WTC11 (cell line): ENCODE results near the gene ECE1. TPM values are rescaled to one million over a fixed set of nuclear protein-coding genes. Genes with fewer than 3 reads are reported as not detected.

Experiments
- ATAC-seq: fragments of 200-7000 bp; cut with Tn5 transposase; 2 replicates; pipeline ENCODE4 v1.10.0; 2021; ENCODE audit warnings: mild to moderate bottlenecking, moderate library complexity
- CTCF ChIA-PET: fragments of 300-600 bp; sonication (Branson Sonifier 250); formaldehyde crosslinking; loops from one replicate; lab custom pipeline; 2021; ENCODE audit warnings: antibody characterized with exemption; lab: Charles Lee
- POLR2A ChIA-PET: fragments of 350-600 bp; sonication (Branson Sonifier 250); formaldehyde crosslinking; loops from one replicate; lab custom pipeline; 2021; ENCODE audit warnings: antibody characterized with exemption; lab: Charles Lee
- DNase-seq: peaks from one replicate; pipeline ENCODE4 v3.0.0; 2021; ENCODE audit warnings: low spot score
- H3K27ac Mint-ChIP-seq: 2 replicates; pipeline ENCODE4 v1.8.0; 2021; ENCODE audit warnings: mixed read lengths
- H3K27me3 Mint-ChIP-seq: 2 replicates; pipeline ENCODE4 v1.8.0; 2021; ENCODE audit warnings: low read depth, mild to moderate bottlenecking, moderate library complexity, mixed read lengths
- H3K36me3 Mint-ChIP-seq: 2 replicates; pipeline ENCODE4 v1.8.0; 2021; ENCODE audit warnings: mixed read lengths
- H3K4me1 Mint-ChIP-seq: 2 replicates; pipeline ENCODE4 v1.8.0; 2022; ENCODE audit warnings: mixed read lengths
- H3K4me3 Mint-ChIP-seq: 2 replicates; pipeline ENCODE4 v1.8.0; 2021; ENCODE audit warnings: mild to moderate bottlenecking, moderate library complexity, mixed read lengths
- H3K9me3 Mint-ChIP-seq: 2 replicates; pipeline ENCODE4 v1.8.0; 2021; ENCODE audit warnings: mixed read lengths
- CREM ChIP-seq: sonication (generic); formaldehyde crosslinking; IDR thresholded peaks from 2 replicates; pipeline ENCODE4 v1.8.1; 2022; ENCODE audit warnings: mild to moderate bottlenecking, missing genetic modification reagents, moderate library complexity
- ESRRA ChIP-seq: sonication (generic); formaldehyde crosslinking; IDR thresholded peaks from 2 replicates; pipeline ENCODE4 v1.8.1; 2022; ENCODE audit warnings: mild to moderate bottlenecking, missing genetic modification reagents, borderline replicate concordance
- ETV6 ChIP-seq: sonication (generic); formaldehyde crosslinking; IDR thresholded peaks from 2 replicates; pipeline ENCODE4 v1.8.1; 2022; ENCODE audit warnings: mild to moderate bottlenecking, missing genetic modification reagents
- NFATC4 ChIP-seq: fragments of 250-450 bp; sonication (Bioruptor Pico); IDR thresholded peaks from 2 replicates; pipeline ENCODE4 v1.9.0; 2021; ENCODE audit warnings: mild to moderate bottlenecking
- ZNF138 ChIP-seq: sonication (generic); formaldehyde crosslinking; conservative IDR thresholded peaks from 2 replicates; pipeline ENCODE4 v1.8.1; 2022; ENCODE audit warnings: mild to moderate bottlenecking, moderate library complexity, missing genetic modification reagents
- total RNA-seq: library from RNA; stranded (reverse); gene quantifications from 3 replicates; pipeline ENCODE4 v1.2.3, GENCODE V29; 2021
- TF ChIP-seq, protein P1 (sequence below): fragments of 250-450 bp; sonication (Bioruptor Pico); IDR thresholded peaks from 2 replicates; pipeline ENCODE4 v1.9.0; 2021; ENCODE audit warnings: moderate library complexity, mild to moderate bottlenecking, inconsistent platforms, borderline replicate concordance
- TF ChIP-seq, protein P2 (sequence below): fragments of 250-450 bp; sonication (Bioruptor Pico); IDR thresholded peaks from 2 replicates; pipeline ENCODE4 v1.9.0; 2021; ENCODE audit warnings: mild to moderate bottlenecking
- TF ChIP-seq, protein P3 (sequence below): sonication (generic); formaldehyde crosslinking; IDR thresholded peaks from 2 replicates; pipeline ENCODE4 v1.8.1; 2022; ENCODE audit warnings: mild to moderate bottlenecking, missing genetic modification reagents, moderate library complexity, borderline replicate concordance
- TF ChIP-seq, protein P4 (sequence below): fragments of 250-450 bp; sonication (Bioruptor Pico); conservative IDR thresholded peaks from 2 replicates; pipeline ENCODE4 v1.9.0; 2021; ENCODE audit warnings: mild to moderate bottlenecking
- TF ChIP-seq, protein P5 (sequence below): sonication (generic); formaldehyde crosslinking; conservative IDR thresholded peaks from 2 replicates; pipeline ENCODE4 v1.8.1; 2023; ENCODE audit warnings: mild to moderate bottlenecking, low read depth, missing genetic modification reagents, moderate library complexity
- TF ChIP-seq, protein P6 (sequence below): fragments of 250-450 bp; sonication (Bioruptor Pico); IDR thresholded peaks from 2 replicates; pipeline ENCODE4 v1.9.0; 2021; ENCODE audit warnings: mild to moderate bottlenecking
- TF ChIP-seq, protein P7 (sequence below): fragments of 250-450 bp; sonication (Bioruptor Pico); IDR thresholded peaks from 2 replicates; pipeline ENCODE4 v1.9.0; 2021; ENCODE audit warnings: mild to moderate bottlenecking, borderline replicate concordance
- TF ChIP-seq, protein P8 (sequence below): sonication (generic); formaldehyde crosslinking; IDR thresholded peaks from 2 replicates; pipeline ENCODE4 v1.8.0; 2023; ENCODE audit warnings: mild to moderate bottlenecking, missing genetic modification reagents
- TF ChIP-seq, protein P9 (sequence below): sonication (generic); formaldehyde crosslinking; IDR thresholded peaks from 2 replicates; pipeline ENCODE4 v1.8.0; 2023; ENCODE audit warnings: missing genetic modification reagents
- TF ChIP-seq, protein P10 (sequence below): sonication (generic); formaldehyde crosslinking; IDR thresholded peaks from 2 replicates; pipeline ENCODE4 v1.8.0; 2022; ENCODE audit warnings: mild to moderate bottlenecking, missing genetic modification reagents

The ECE1 gene
- total RNA-seq, 1 experiment from 2014 or later: 45.0 TPM

DNA sequence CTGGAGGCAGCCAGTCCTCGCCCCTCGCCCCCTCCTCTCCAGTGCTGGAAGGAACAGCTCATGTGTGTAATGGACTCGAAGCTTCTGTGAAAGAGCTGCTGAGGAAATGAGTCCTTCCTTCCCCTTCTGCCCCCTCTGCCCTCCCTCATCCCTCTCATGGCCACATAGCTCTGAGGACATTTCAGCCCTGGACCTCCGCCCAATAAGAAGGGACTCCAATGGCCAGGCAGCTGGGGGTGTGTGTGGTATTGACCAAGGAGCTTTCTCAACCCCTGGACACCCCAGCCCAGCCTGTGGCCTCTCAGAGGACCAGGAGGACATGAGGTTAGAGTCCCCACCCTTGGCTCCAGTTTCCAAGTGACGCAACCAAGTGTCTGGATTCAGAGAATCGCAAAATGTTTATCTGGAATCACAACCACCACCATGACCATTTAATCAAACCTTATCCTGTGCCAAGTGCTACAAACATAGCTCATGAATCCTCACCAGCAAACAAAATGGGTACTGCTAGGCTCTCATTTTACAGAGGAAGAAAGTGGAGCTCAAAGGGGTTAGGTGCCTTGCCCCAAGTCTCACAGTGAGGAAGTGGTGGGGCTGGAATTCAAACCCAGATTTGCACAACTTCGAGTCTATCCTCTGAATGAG is 47.8 kb upstream of the ECE1 start:
- ATAC-seq (no peak), DNase-seq (no peak)
- Mint-ChIP-seq H3K27ac (no peak overlapping the region), H3K36me3 (no peaks in the 10 kb centered on the region), H3K9me3 (no peaks in the 10 kb centered on the region), H3K4me1 (peaks cover 50% of the 10 kb centered on the region), H3K4me3 (no peak overlapping the region), H3K27me3 (peaks cover 5% of the 10 kb centered on the region; the same call in 1 of the 2 replicates)
- ChIA-PET CTCF (interaction anchor here (0.9 to 11.6 kb wide), 11 partner anchors 12 to 143 kb away, joined by 3 to 143 read pairs (median 6); no protein-coding TSS in a partner anchor), POLR2A (interaction anchor here (1.3 kb wide), 1 partner anchor 14 kb away, joined by 3 read pairs; no protein-coding TSS in a partner anchor)
- TF ChIP-seq, protein P1, sequence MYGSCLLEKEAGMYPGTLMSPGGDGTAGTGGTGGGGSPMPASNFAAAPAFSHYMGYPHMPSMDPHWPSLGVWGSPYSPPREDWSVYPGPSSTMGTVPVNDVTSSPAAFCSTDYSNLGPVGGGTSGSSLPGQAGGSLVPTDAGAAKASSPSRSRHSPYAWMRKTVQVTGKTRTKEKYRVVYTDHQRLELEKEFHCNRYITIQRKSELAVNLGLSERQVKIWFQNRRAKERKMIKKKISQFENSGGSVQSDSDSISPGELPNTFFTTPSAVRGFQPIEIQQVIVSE: no peak
- no peak for TF ChIP-seq ESRRA (CRISPR knock-in tag)
- no peak for TF ChIP-seq ETV6 (CRISPR knock-in tag)
- TF ChIP-seq, protein P2, sequence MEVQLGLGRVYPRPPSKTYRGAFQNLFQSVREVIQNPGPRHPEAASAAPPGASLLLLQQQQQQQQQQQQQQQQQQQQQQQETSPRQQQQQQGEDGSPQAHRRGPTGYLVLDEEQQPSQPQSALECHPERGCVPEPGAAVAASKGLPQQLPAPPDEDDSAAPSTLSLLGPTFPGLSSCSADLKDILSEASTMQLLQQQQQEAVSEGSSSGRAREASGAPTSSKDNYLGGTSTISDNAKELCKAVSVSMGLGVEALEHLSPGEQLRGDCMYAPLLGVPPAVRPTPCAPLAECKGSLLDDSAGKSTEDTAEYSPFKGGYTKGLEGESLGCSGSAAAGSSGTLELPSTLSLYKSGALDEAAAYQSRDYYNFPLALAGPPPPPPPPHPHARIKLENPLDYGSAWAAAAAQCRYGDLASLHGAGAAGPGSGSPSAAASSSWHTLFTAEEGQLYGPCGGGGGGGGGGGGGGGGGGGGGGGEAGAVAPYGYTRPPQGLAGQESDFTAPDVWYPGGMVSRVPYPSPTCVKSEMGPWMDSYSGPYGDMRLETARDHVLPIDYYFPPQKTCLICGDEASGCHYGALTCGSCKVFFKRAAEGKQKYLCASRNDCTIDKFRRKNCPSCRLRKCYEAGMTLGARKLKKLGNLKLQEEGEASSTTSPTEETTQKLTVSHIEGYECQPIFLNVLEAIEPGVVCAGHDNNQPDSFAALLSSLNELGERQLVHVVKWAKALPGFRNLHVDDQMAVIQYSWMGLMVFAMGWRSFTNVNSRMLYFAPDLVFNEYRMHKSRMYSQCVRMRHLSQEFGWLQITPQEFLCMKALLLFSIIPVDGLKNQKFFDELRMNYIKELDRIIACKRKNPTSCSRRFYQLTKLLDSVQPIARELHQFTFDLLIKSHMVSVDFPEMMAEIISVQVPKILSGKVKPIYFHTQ (CRISPR knock-in tag): no peak
- TF ChIP-seq, protein P3, sequence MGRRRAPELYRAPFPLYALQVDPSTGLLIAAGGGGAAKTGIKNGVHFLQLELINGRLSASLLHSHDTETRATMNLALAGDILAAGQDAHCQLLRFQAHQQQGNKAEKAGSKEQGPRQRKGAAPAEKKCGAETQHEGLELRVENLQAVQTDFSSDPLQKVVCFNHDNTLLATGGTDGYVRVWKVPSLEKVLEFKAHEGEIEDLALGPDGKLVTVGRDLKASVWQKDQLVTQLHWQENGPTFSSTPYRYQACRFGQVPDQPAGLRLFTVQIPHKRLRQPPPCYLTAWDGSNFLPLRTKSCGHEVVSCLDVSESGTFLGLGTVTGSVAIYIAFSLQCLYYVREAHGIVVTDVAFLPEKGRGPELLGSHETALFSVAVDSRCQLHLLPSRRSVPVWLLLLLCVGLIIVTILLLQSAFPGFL (CRISPR knock-in tag): no peak
- TF ChIP-seq, protein P4, sequence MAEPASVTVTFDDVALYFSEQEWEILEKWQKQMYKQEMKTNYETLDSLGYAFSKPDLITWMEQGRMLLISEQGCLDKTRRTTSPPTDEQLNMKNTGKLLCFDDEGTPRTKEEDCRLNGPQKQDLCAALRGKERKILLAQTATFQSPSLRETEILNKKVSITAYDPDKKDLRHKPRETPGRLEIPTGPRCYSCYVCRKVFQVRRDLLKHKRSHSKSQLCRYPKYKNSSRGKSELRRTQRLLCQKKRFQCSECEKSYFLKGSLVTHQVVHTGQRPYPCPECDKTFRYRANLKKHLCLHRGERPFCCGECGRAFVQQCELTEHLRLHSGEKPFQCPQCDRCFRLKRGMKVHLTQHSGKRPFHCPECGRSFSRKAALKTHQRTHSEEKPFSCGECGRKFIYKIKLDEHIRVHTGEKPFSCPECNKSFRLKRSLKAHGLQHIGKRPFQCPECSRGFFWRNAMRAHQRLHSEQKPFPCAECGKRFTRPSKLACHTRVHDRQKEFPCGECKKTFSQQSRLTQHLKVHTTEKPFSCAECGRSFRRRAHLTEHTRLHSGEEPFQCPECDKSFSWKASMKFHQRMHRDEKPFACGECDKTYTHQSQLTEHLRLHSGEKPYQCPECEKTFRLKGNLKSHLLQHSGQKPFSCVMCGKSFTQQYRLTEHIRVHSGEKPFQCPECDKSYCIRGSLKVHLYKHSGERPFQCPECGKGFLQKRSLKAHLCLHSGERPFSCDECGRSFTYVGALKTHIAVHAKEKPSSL (CRISPR knock-in tag): no peak
- TF ChIP-seq, protein P5, sequence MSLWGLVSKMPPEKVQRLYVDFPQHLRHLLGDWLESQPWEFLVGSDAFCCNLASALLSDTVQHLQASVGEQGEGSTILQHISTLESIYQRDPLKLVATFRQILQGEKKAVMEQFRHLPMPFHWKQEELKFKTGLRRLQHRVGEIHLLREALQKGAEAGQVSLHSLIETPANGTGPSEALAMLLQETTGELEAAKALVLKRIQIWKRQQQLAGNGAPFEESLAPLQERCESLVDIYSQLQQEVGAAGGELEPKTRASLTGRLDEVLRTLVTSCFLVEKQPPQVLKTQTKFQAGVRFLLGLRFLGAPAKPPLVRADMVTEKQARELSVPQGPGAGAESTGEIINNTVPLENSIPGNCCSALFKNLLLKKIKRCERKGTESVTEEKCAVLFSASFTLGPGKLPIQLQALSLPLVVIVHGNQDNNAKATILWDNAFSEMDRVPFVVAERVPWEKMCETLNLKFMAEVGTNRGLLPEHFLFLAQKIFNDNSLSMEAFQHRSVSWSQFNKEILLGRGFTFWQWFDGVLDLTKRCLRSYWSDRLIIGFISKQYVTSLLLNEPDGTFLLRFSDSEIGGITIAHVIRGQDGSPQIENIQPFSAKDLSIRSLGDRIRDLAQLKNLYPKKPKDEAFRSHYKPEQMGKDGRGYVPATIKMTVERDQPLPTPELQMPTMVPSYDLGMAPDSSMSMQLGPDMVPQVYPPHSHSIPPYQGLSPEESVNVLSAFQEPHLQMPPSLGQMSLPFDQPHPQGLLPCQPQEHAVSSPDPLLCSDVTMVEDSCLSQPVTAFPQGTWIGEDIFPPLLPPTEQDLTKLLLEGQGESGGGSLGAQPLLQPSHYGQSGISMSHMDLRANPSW (CRISPR knock-in tag): no peak
- TF ChIP-seq NFATC4 (CRISPR knock-in tag): no peak
- TF ChIP-seq, protein P6, sequence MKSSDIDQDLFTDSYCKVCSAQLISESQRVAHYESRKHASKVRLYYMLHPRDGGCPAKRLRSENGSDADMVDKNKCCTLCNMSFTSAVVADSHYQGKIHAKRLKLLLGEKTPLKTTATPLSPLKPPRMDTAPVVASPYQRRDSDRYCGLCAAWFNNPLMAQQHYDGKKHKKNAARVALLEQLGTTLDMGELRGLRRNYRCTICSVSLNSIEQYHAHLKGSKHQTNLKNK (CRISPR knock-in tag): no peak
- TF ChIP-seq, protein P7, sequence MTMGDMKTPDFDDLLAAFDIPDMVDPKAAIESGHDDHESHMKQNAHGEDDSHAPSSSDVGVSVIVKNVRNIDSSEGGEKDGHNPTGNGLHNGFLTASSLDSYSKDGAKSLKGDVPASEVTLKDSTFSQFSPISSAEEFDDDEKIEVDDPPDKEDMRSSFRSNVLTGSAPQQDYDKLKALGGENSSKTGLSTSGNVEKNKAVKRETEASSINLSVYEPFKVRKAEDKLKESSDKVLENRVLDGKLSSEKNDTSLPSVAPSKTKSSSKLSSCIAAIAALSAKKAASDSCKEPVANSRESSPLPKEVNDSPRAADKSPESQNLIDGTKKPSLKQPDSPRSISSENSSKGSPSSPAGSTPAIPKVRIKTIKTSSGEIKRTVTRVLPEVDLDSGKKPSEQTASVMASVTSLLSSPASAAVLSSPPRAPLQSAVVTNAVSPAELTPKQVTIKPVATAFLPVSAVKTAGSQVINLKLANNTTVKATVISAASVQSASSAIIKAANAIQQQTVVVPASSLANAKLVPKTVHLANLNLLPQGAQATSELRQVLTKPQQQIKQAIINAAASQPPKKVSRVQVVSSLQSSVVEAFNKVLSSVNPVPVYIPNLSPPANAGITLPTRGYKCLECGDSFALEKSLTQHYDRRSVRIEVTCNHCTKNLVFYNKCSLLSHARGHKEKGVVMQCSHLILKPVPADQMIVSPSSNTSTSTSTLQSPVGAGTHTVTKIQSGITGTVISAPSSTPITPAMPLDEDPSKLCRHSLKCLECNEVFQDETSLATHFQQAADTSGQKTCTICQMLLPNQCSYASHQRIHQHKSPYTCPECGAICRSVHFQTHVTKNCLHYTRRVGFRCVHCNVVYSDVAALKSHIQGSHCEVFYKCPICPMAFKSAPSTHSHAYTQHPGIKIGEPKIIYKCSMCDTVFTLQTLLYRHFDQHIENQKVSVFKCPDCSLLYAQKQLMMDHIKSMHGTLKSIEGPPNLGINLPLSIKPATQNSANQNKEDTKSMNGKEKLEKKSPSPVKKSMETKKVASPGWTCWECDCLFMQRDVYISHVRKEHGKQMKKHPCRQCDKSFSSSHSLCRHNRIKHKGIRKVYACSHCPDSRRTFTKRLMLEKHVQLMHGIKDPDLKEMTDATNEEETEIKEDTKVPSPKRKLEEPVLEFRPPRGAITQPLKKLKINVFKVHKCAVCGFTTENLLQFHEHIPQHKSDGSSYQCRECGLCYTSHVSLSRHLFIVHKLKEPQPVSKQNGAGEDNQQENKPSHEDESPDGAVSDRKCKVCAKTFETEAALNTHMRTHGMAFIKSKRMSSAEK (CRISPR knock-in tag): no peak
- TF ChIP-seq, protein P8, sequence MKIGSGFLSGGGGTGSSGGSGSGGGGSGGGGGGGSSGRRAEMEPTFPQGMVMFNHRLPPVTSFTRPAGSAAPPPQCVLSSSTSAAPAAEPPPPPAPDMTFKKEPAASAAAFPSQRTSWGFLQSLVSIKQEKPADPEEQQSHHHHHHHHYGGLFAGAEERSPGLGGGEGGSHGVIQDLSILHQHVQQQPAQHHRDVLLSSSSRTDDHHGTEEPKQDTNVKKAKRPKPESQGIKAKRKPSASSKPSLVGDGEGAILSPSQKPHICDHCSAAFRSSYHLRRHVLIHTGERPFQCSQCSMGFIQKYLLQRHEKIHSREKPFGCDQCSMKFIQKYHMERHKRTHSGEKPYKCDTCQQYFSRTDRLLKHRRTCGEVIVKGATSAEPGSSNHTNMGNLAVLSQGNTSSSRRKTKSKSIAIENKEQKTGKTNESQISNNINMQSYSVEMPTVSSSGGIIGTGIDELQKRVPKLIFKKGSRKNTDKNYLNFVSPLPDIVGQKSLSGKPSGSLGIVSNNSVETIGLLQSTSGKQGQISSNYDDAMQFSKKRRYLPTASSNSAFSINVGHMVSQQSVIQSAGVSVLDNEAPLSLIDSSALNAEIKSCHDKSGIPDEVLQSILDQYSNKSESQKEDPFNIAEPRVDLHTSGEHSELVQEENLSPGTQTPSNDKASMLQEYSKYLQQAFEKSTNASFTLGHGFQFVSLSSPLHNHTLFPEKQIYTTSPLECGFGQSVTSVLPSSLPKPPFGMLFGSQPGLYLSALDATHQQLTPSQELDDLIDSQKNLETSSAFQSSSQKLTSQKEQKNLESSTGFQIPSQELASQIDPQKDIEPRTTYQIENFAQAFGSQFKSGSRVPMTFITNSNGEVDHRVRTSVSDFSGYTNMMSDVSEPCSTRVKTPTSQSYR: no peak
- TF ChIP-seq, protein P9, sequence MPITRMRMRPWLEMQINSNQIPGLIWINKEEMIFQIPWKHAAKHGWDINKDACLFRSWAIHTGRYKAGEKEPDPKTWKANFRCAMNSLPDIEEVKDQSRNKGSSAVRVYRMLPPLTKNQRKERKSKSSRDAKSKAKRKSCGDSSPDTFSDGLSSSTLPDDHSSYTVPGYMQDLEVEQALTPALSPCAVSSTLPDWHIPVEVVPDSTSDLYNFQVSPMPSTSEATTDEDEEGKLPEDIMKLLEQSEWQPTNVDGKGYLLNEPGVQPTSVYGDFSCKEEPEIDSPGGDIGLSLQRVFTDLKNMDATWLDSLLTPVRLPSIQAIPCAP (CRISPR knock-in tag): no peak
- TF ChIP-seq ZNF138: no peak
- TF ChIP-seq, protein P10, sequence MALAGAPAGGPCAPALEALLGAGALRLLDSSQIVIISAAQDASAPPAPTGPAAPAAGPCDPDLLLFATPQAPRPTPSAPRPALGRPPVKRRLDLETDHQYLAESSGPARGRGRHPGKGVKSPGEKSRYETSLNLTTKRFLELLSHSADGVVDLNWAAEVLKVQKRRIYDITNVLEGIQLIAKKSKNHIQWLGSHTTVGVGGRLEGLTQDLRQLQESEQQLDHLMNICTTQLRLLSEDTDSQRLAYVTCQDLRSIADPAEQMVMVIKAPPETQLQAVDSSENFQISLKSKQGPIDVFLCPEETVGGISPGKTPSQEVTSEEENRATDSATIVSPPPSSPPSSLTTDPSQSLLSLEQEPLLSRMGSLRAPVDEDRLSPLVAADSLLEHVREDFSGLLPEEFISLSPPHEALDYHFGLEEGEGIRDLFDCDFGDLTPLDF: no peak
- TF ChIP-seq CREM (CRISPR knock-in tag): no peak
